Measurements from ENCODE around the gene EPB41L2.

DNA sequence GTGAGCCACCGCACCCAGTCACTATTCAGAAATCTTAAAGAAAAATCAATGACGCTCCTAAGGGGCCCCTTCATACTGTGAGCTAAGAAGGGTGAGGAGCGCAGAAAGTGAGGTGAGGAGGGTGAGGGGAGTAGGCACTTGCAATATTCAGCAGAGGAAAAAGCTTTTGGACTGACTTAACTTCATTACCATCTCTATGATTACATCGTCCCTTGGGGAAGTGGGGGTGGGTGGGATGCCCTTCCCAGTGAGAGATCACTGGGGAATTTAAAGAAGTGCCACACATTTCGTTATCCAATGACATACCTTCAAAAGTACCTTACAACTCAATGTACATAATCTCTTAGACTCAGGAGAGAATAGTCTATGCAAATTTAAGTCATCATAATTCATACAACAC lies 189.3 kb downstream of the EPB41L2 start:
- TF ChIP-seq, protein P1, sequence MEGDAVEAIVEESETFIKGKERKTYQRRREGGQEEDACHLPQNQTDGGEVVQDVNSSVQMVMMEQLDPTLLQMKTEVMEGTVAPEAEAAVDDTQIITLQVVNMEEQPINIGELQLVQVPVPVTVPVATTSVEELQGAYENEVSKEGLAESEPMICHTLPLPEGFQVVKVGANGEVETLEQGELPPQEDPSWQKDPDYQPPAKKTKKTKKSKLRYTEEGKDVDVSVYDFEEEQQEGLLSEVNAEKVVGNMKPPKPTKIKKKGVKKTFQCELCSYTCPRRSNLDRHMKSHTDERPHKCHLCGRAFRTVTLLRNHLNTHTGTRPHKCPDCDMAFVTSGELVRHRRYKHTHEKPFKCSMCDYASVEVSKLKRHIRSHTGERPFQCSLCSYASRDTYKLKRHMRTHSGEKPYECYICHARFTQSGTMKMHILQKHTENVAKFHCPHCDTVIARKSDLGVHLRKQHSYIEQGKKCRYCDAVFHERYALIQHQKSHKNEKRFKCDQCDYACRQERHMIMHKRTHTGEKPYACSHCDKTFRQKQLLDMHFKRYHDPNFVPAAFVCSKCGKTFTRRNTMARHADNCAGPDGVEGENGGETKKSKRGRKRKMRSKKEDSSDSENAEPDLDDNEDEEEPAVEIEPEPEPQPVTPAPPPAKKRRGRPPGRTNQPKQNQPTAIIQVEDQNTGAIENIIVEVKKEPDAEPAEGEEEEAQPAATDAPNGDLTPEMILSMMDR (IDR thresholded peaks at IDR 0.05): no peak
- no peak for TF ChIP-seq ZFX (IDR thresholded peaks at IDR 0.05; ENCODE audit: borderline replicate concordance)
